Endothelial cell of umbilical vein (primary cell): ENCODE results near the gene NEK2. TPM values are rescaled to one million over a fixed set of nuclear protein-coding genes. Genes with fewer than 3 reads are reported as not detected.
"Not testable (repeated sequence)": the region's sequence is repeated elsewhere in the genome, so short reads cannot be mapped to it uniquely, and the experiment has no call there.

ENCODE experiments used
- BruUV-seq: library from RNA; stranded (reverse); fragments of 400-500 nt; replicated peaks from 2 replicates; lab custom pipeline; 2021; lab: Mats Ljungman, UMichigan
- CTCF ChIA-PET: fragments of 300-600, 350-600 bp; sonication (Branson Sonifier 250); formaldehyde crosslinking; loops from one replicate; lab custom pipeline; 2021; ENCODE audit warnings: antibody characterized with exemption, inconsistent platforms; lab: Charles Lee
- POLR2A ChIA-PET: fragments of 300-600, 350-600 bp; sonication (Branson Sonifier 250); formaldehyde crosslinking; loops from one replicate; lab custom pipeline; 2021; ENCODE audit warnings: antibody characterized with exemption, inconsistent platforms; lab: Charles Lee
- DNase-seq: peaks from one replicate; pipeline ENCODE4 v3.0.0-alpha.2; 2011; ENCODE audit warnings: low read depth, low spot score
- FAIRE-seq: peaks from 2 replicates; lab custom pipeline; 2011; peaks lifted over from hg19 to GRCh38; lab: Jason Lieb, UNC
- H2AFZ ChIP-seq: 2 replicates; pipeline ENCODE4 v1.6.0; 2012; ENCODE audit warnings: low read depth, low read length, control low read depth, inconsistent platforms
- H3K27ac ChIP-seq: 2 replicates; pipeline ENCODE4 v1.5.1; 2011; ENCODE audit warnings: low read depth, mild to moderate bottlenecking, control low read depth, low read length, moderate library complexity; ENCODE audit not compliant: insufficient read depth
- H3K27me3 ChIP-seq, 2 experiments: 2 replicates each; pipeline versions ENCODE4 v1.6.0 to v1.6.1; 2011; ENCODE audit warnings: low read length in 2 of 2, mixed read lengths in 1 of 2; ENCODE audit not compliant: control insufficient read depth in 2 of 2, insufficient read depth in 2 of 2
- H3K36me3 ChIP-seq, 2 experiments: 2 replicates in 1 of 2; 3 replicates in 1 of 2; pipeline ENCODE4 v1.5.1; 2011; ENCODE audit warnings: low read length in 2 of 2, mild to moderate bottlenecking in 1 of 2, moderate library complexity in 1 of 2; ENCODE audit not compliant: control insufficient read depth in 2 of 2, insufficient read depth in 2 of 2; ENCODE audit errors: extremely low read depth in 1 of 2
- H3K4me1 ChIP-seq: 3 replicates; pipeline ENCODE4 v1.5.1; 2011; ENCODE audit warnings: mild to moderate bottlenecking, low read length; ENCODE audit not compliant: control insufficient read depth, insufficient read depth; ENCODE audit errors: extremely low read depth
- H3K4me2 ChIP-seq: 2 replicates; pipeline ENCODE4 v1.6.1; 2011; ENCODE audit warnings: low read length, control low read depth, mixed read lengths; ENCODE audit not compliant: insufficient read depth
- H3K4me3 ChIP-seq, 3 experiments: fragments of 200-600 bp in 1 of 3; sonication (generic), shearing (Covaris generic) in 1 of 3; replicated peaks in 1 of 3; 2 replicates each; pipeline ENCODE4 v1.5.1; 2011 to 2016; ENCODE audit warnings: control low read depth in 3 of 3, low read length in 3 of 3, mild to moderate bottlenecking in 2 of 3, inconsistent platforms in 1 of 3, low read depth in 1 of 3, moderate library complexity in 1 of 3; ENCODE audit not compliant: insufficient read depth in 1 of 3
- H3K79me2 ChIP-seq: 2 replicates; pipeline ENCODE4 v1.6.0; 2012; ENCODE audit warnings: low read length, inconsistent platforms; ENCODE audit not compliant: control insufficient read depth, insufficient read depth
- H3K9ac ChIP-seq: replicated peaks from 2 replicates; pipeline ENCODE3; 2011; ENCODE audit warnings: low read length, control low read depth; ENCODE audit not compliant: insufficient read depth; ENCODE audit errors: extremely low read depth
- H3K9me1 ChIP-seq: replicated peaks from 3 replicates; pipeline ENCODE4 v1.6.0; 2011; ENCODE audit warnings: mild to moderate bottlenecking, low read length; ENCODE audit not compliant: control insufficient read depth, insufficient read depth; ENCODE audit errors: extremely low read depth
- H3K9me3 ChIP-seq: replicated peaks from 2 replicates; pipeline ENCODE4 v1.5.1; 2012; ENCODE audit warnings: low read length, inconsistent platforms; ENCODE audit not compliant: control insufficient read depth, insufficient read depth
- H4K20me1 ChIP-seq: replicated peaks from 2 replicates; pipeline ENCODE3; 2011; ENCODE audit warnings: mild to moderate bottlenecking, low read length; ENCODE audit not compliant: control insufficient read depth, insufficient read depth; ENCODE audit errors: extremely low read depth
- EZH2 ChIP-seq: IDR thresholded peaks from 2 replicates; pipeline ENCODE4 v1.6.1; 2012; ENCODE audit warnings: borderline replicate concordance, low read depth, mild to moderate bottlenecking, moderate library complexity, low read length, inconsistent platforms; ENCODE audit not compliant: severe bottlenecking
- FOS ChIP-seq: IDR thresholded peaks from 2 replicates; pipeline ENCODE4 v1.6.1; 2011; ENCODE audit warnings: mild to moderate bottlenecking, low read length, moderate library complexity, borderline replicate concordance; ENCODE audit not compliant: insufficient read depth
- GATA2 ChIP-seq: IDR thresholded peaks from 2 replicates; pipeline ENCODE4 v1.7.0; 2011; ENCODE audit warnings: low read depth, mild to moderate bottlenecking, moderate library complexity, mixed read lengths, low read length; ENCODE audit not compliant: insufficient read length, insufficient read depth
- JUN ChIP-seq: IDR thresholded peaks from 2 replicates; pipeline ENCODE4 v1.6.1; 2011; ENCODE audit warnings: borderline replicate concordance, low read depth; ENCODE audit not compliant: insufficient read length, insufficient read depth
- MYC ChIP-seq: IDR thresholded peaks from one replicate; pipeline ENCODE4 v1.6.1; 2011; ENCODE audit warnings: mild to moderate bottlenecking, low read depth, low read length
- POLR2A ChIP-seq: IDR thresholded peaks from 2 replicates; pipeline ENCODE4 v1.6.1; 2012; ENCODE audit warnings: low read depth, mild to moderate bottlenecking, control low read depth, low read length
- POLR2AphosphoS5 ChIP-seq: IDR thresholded peaks from 2 replicates; pipeline ENCODE4 v1.6.1; 2012; ENCODE audit warnings: low read depth, mild to moderate bottlenecking, control low read depth, low read length, moderate library complexity; ENCODE audit not compliant: insufficient read depth
- dilution Hi-C: fragments of 300-500 bp; cut with MboI; formaldehyde crosslinking; loops from one replicate; pipeline ENCODE4 v1.15.0; 2019; ENCODE audit warnings: low sequenced_read_pairs; ENCODE audit not compliant: extremely low pct_ligation_motif_present
- intact Hi-C: fragments of 100-400 bp; cut with micrococcal nuclease; formaldehyde crosslinking; loops from one replicate; pipeline ENCODE4 v1.10.0; 2022
- polyA plus RNA-seq, 4 experiments: library from polyadenylated mRNA; depleted of rRNA in 3 of 4; stranded (reverse) in 3 of 4; unstranded in 1 of 4; fragments of >200 nt; gene quantifications; 2 replicates each; pipeline versions ENCODE4 v1.2.1 to v1.2.3, GENCODE V29; 2011 to 2012; ENCODE audit warnings: missing spikeins in 1 of 4
- total RNA-seq: library from RNA; stranded (reverse); gene quantifications from 2 replicates; pipeline ENCODE4 v1.2.3, GENCODE V29; 2021
- TF ChIP-seq, protein P1 (sequence below), 2 donors: IDR thresholded peaks; 1 replicate in 1 of 2; 2 replicates in 1 of 2; pipeline ENCODE4 v1.5.1; 2011; ENCODE audit warnings: low read length in 2 of 2, mild to moderate bottlenecking in 2 of 2, moderate library complexity in 2 of 2, control low read depth in 1 of 2, inconsistent platforms in 1 of 2, low read depth in 1 of 2; ENCODE audit not compliant: insufficient read depth in 1 of 2; ENCODE audit errors: extremely low read depth in 1 of 2
- TF ChIP-seq, protein P2 (sequence below): IDR thresholded peaks from 2 replicates; pipeline ENCODE4 v1.6.1; 2011; ENCODE audit not compliant: insufficient read depth, insufficient read length

NEK2 gene
- total and polyA plus RNA-seq, 2 donors (not counting 3 experiments of a cell fraction or from before 2014, with no cell fraction given) = 6.6 to 19.0 TPM

DNA sequence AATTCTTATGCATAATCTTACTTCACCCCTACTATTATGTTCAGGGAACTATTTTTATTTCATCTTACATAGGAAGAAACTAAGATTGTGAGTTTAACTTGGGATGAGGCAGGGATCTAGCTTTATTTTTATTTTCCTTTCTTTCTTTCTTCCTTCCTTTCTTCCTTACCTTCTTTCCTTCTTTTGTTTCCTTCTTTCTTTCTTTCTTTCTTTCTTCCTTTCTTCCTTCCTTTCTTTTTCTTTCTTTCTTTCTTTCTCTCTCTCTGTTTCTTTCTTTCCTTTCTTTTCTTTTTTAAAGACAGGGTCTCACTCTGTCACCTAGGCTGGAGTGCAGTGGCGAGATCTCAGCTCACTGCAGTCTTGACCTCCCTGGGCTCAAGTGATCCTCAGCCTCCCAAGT, 28.9 kb downstream of the NEK2 start:
- peaks cover 31% of the 10 kb centered on the region for H3K4me1 ChIP-seq
- H3K36me3 ChIP-seq = no peaks in the 10 kb centered on the region
- POLR2A ChIA-PET = no interaction called here
- dilution Hi-C loops (no loop called here), intact Hi-C loops (no loop called here)
- no TSS peak for BruUV-seq
- H3K9me1 ChIP-seq = no peaks in the 10 kb centered on the region
- H3K79me2 ChIP-seq = no peaks in the 10 kb centered on the region
- H3K27me3 ChIP-seq = no peaks in the 10 kb centered on the region
- H3K4me3 ChIP-seq = no peak overlapping the region
- CTCF ChIA-PET = interaction anchor here (0.9 to 3.2 kb wide), 5 partner anchors 14 to 119 kb away, joined by 3 to 16 read pairs (median 4); no protein-coding TSS in a partner anchor
- DNase-seq = no peak
- TF ChIP-seq, protein P1, sequence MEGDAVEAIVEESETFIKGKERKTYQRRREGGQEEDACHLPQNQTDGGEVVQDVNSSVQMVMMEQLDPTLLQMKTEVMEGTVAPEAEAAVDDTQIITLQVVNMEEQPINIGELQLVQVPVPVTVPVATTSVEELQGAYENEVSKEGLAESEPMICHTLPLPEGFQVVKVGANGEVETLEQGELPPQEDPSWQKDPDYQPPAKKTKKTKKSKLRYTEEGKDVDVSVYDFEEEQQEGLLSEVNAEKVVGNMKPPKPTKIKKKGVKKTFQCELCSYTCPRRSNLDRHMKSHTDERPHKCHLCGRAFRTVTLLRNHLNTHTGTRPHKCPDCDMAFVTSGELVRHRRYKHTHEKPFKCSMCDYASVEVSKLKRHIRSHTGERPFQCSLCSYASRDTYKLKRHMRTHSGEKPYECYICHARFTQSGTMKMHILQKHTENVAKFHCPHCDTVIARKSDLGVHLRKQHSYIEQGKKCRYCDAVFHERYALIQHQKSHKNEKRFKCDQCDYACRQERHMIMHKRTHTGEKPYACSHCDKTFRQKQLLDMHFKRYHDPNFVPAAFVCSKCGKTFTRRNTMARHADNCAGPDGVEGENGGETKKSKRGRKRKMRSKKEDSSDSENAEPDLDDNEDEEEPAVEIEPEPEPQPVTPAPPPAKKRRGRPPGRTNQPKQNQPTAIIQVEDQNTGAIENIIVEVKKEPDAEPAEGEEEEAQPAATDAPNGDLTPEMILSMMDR (IDR thresholded peaks at IDR 0.05; ENCODE audit: extremely low read depth in 1 of 2, insufficient read depth in 1 of 2, low read depth in 1 of 2, low read length in 2 of 2) = no peak
- TF ChIP-seq JUN (no peak), POLR2AphosphoS5 (no peak), GATA2 (no peak), EZH2 (no peak), MYC (no peak), FOS (no peak), POLR2A (no peak)
- TF ChIP-seq, protein P2, sequence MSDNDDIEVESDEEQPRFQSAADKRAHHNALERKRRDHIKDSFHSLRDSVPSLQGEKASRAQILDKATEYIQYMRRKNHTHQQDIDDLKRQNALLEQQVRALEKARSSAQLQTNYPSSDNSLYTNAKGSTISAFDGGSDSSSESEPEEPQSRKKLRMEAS = no peak
- H3K4me2 ChIP-seq = no peak overlapping the region
- FAIRE-seq = no peak
- no peaks in the 10 kb centered on the region for H3K9me3 ChIP-seq
- H2AFZ ChIP-seq = no peak overlapping the region
- H3K9ac ChIP-seq = no peak overlapping the region
- no peaks in the 10 kb centered on the region for H4K20me1 ChIP-seq
- H3K27ac ChIP-seq = no peak overlapping the region

DNA sequence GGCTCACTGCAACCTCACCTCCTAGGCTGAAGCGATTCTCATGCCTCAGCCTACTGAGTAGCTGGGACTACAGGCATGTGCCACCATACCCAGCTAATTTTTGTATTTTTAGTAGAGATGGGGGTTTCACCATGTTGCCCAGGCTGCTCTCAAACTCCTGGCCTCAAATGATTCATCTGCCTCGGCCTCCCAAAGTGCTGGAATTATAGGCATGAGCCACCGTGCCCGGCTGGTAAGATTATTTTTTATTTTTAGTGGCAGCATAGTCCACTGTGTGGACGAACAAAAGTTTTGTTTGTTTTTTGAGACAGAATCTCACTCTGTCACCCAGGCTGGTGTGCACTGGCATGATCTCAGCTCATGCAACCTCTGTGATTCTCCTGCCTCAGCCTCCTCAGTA, 29.8 kb downstream of the NEK2 start:
- dilution Hi-C loops, H3K79me2 ChIP-seq, DNase-seq, H3K9me1 ChIP-seq, H3K27ac ChIP-seq, H4K20me1 ChIP-seq, FAIRE-seq, H3K9ac ChIP-seq, intact Hi-C loops, H3K27me3 ChIP-seq, POLR2A ChIA-PET, H3K9me3 ChIP-seq, H3K4me2 ChIP-seq, H3K4me3 ChIP-seq, BruUV-seq, H2AFZ ChIP-seq, H3K36me3 ChIP-seq: not testable (repeated sequence)
- CTCF ChIA-PET = interaction anchor here (0.5 to 2.0 kb wide), 2 partner anchors 68 to 1005 kb away, joined by 3 to 5 read pairs; no protein-coding TSS in a partner anchor
- H3K4me1 ChIP-seq = peaks cover 33% of the 10 kb centered on the region
